OCI-LY3 (cell line): Measurements from ENCODE around the gene SMTNL2.

Experiments used
- H2AFZ ChIP-seq: fragments of 200-600, 300-600 bp; shearing (Covaris generic); 2 replicates; pipeline ENCODE4 v1.6.0; 2014; ENCODE audit warnings: antibody characterized with exemption, low read depth, low read length
- H3K27ac ChIP-seq: fragments of 200-600, 300-600 bp; sonication (generic); 2 replicates; pipeline ENCODE4 v1.5.1; 2014; ENCODE audit warnings: mild to moderate bottlenecking, low read length, moderate library complexity, mixed read lengths
- H3K27me3 ChIP-seq: fragments of 200-600, 300-600 bp; sonication (generic); 2 replicates; pipeline ENCODE4 v1.6.1; 2014; ENCODE audit warnings: low read depth, low read length, mixed read lengths
- H3K36me3 ChIP-seq: fragments of 200-600, 300-600 bp; sonication (generic); replicated peaks from 2 replicates; pipeline ENCODE3; 2014; ENCODE audit warnings: low read depth, low read length, mixed read lengths
- H3K4me1 ChIP-seq: fragments of 300-600, 200-600 bp; sonication (generic); 2 replicates; pipeline ENCODE4 v1.6.1; 2014; ENCODE audit warnings: low read length, mixed read lengths
- H3K4me2 ChIP-seq: fragments of 200-600, 300-600 bp; sonication (generic); 2 replicates; pipeline ENCODE4 v1.6.1; 2014; ENCODE audit warnings: low read length, mixed read lengths
- H3K4me3 ChIP-seq: fragments of 300-600, 200-600 bp; sonication (generic); 2 replicates; pipeline ENCODE4 v1.5.1; 2014; ENCODE audit warnings: antibody characterized with exemption, mild to moderate bottlenecking, low read length, moderate library complexity
- H3K79me2 ChIP-seq: fragments of 300-600, 200-600 bp; shearing (Covaris generic); 2 replicates; pipeline ENCODE4 v1.6.1; 2014; ENCODE audit warnings: mild to moderate bottlenecking, low read length, mixed read lengths
- H3K9ac ChIP-seq: fragments of 300-600, 200-600 bp; shearing (Covaris generic); 2 replicates; pipeline ENCODE4 v1.6.0; 2014; ENCODE audit warnings: mild to moderate bottlenecking, low read length, moderate library complexity
- H3K9me3 ChIP-seq: fragments of 200-600, 300-600 bp; shearing (Covaris generic); 2 replicates; pipeline ENCODE4 v1.6.1; 2014; ENCODE audit warnings: low read length, mixed read lengths; ENCODE audit not compliant: insufficient read depth
- H4K20me1 ChIP-seq: fragments of 200-600, 300-600 bp; sonication (generic); 2 replicates; pipeline ENCODE4 v1.6.1; 2016; ENCODE audit warnings: low read length, mixed read lengths; ENCODE audit not compliant: insufficient read depth
- EZH2phosphoT487 ChIP-seq: fragments of 200-600 bp; shearing (Covaris generic); IDR thresholded peaks from 2 replicates; pipeline ENCODE4 v1.6.1; 2018; ENCODE audit warnings: antibody characterized with exemption, mixed run types, low read depth
- TF ChIP-seq, protein P1 (sequence below): fragments of 200-600, 300-600 bp; sonication (generic); IDR thresholded peaks from 2 replicates; pipeline ENCODE4 v1.5.1; 2014; ENCODE audit warnings: antibody characterized with exemption, low read length, low read depth

SMTNL2 gene

GRCh38 chr17:4542003-4542725 is 42.2 kb upstream of the SMTNL2 start:
- H3K9me3 ChIP-seq, result no peaks in the 10 kb centered on the region
- no peak overlapping the region for H3K27ac ChIP-seq
- no peaks in the 10 kb centered on the region for H3K27me3 ChIP-seq
- no peaks in the 10 kb centered on the region for H3K4me1 ChIP-seq
- no peak overlapping the region for H3K4me2 ChIP-seq
- no peak overlapping the region for H3K9ac ChIP-seq
- no peak overlapping the region for H2AFZ ChIP-seq
- peaks cover 4% of the 10 kb centered on the region for H3K36me3 ChIP-seq
- TF ChIP-seq, protein P1, sequence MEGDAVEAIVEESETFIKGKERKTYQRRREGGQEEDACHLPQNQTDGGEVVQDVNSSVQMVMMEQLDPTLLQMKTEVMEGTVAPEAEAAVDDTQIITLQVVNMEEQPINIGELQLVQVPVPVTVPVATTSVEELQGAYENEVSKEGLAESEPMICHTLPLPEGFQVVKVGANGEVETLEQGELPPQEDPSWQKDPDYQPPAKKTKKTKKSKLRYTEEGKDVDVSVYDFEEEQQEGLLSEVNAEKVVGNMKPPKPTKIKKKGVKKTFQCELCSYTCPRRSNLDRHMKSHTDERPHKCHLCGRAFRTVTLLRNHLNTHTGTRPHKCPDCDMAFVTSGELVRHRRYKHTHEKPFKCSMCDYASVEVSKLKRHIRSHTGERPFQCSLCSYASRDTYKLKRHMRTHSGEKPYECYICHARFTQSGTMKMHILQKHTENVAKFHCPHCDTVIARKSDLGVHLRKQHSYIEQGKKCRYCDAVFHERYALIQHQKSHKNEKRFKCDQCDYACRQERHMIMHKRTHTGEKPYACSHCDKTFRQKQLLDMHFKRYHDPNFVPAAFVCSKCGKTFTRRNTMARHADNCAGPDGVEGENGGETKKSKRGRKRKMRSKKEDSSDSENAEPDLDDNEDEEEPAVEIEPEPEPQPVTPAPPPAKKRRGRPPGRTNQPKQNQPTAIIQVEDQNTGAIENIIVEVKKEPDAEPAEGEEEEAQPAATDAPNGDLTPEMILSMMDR, result no peak
- no peak for TF ChIP-seq EZH2phosphoT487
- no peak overlapping the region for H3K4me3 ChIP-seq
- no peaks in the 10 kb centered on the region for H3K79me2 ChIP-seq
- H4K20me1 ChIP-seq, result peaks cover 8% of the 10 kb centered on the region; the same call in 1 of the 2 replicates

DNA sequence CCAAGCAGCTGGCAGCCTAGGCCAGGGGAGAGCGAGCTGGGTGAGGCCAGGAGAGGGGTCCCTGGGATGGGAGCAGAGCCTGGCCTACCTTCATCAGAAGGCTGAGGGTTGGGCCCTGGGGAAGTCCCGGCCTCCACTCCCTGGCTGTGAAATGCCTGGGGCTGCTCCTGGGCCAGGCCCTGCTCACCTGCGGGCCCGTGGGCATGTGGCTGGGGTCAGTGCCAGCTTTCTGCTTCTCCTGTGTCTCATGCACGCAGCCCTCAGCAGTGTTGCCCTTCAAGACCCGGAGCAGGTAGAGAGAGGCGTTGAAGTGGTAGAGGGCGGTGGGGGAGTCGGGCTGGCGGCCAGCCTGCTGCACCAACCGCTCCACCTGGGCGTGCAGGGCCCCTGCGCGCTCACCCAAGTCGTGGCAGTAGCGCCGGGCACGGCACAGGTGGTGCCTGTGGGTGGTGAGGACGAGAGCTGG is 41.6 kb upstream of the SMTNL2 start:
- Histone ChIP-seq H3K36me3 (peaks cover 4% of the 10 kb centered on the region), H3K27ac (no peak overlapping the region)
- TF ChIP-seq EZH2phosphoT487, result no peak
- TF ChIP-seq, protein P1, result no peak

GRCh38 chr17:4543557-4544026 is 40.7 kb upstream of the SMTNL2 start:
- Histone ChIP-seq H3K36me3 (peaks cover 4% of the 10 kb centered on the region), H3K4me1 (no peaks in the 10 kb centered on the region), H3K27ac (no peak overlapping the region), H3K27me3 (no peaks in the 10 kb centered on the region), H3K9ac (no peak overlapping the region), H3K4me3 (no peak overlapping the region), H3K79me2 (no peaks in the 10 kb centered on the region), H3K9me3 (no peaks in the 10 kb centered on the region), H2AFZ (no peak overlapping the region), H3K4me2 (no peak overlapping the region), H4K20me1 (no peaks in the 10 kb centered on the region)
- TF ChIP-seq EZH2phosphoT487, result no peak
- TF ChIP-seq, protein P1, result no peak

More for the DNA sequence above, 41.6 kb upstream of the SMTNL2 start:
- no peak overlapping the region for H3K9ac ChIP-seq
- H2AFZ ChIP-seq, result no peak overlapping the region
- no peaks in the 10 kb centered on the region for H3K27me3 ChIP-seq
- H3K4me1 ChIP-seq, result no peaks in the 10 kb centered on the region
- no peak overlapping the region for H3K4me3 ChIP-seq
- H3K9me3 ChIP-seq, result no peaks in the 10 kb centered on the region
- no peak overlapping the region for H3K4me2 ChIP-seq
- no peaks in the 10 kb centered on the region for H3K79me2 ChIP-seq
- H4K20me1 ChIP-seq, result peaks cover 5% of the 10 kb centered on the region; the same call in 1 of the 2 replicates

DNA sequence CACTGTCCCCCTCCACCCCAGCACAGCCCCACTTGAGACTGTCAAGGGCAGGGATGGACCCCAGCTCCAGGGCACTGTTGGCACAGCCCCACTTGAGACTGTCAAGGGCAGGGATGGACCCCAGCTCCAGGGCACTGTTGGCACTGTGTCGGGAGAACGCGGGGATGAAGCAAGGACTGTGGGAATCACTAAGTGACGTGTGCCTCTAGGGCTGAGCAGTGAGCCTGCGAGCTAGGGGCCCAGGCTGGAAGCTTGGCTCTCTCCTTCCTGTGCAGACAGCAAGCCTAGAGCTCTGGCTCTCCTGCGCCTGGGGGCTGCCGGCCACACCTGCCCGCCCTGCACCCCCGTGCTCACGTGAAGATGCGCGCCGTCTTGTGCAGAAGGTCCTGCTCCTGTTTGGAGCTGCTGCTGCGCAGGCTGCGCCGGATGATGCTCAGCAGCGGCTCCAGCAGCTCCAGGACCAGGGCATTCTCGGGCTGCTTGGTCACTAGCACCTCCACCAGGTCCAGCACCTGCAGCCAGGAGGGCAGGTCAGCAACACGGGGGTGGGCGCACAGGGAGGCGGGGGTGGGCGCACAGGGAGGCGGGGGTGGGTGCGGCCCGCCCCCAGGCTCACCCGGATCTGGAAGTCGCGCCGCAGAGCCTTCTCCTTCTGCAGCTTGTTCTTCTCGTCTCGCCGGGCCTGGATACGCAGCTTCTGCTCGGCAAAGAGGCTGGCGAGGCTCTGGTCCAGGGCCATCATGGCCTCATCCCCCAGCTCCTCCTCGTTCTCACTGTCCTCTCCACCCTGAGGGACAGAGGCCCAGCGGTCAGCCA is 40.0 kb upstream of the SMTNL2 start:
- Histone ChIP-seq H3K4me3 (no peak overlapping the region), H2AFZ (no peak overlapping the region), H3K27ac (no peak overlapping the region), H3K9ac (no peak overlapping the region), H3K4me2 (no peak overlapping the region), H3K4me1 (no peaks in the 10 kb centered on the region), H3K27me3 (no peaks in the 10 kb centered on the region), H4K20me1 (no peaks in the 10 kb centered on the region), H3K36me3 (peaks cover 4% of the 10 kb centered on the region), H3K79me2 (no peaks in the 10 kb centered on the region), H3K9me3 (no peaks in the 10 kb centered on the region)
- TF ChIP-seq EZH2phosphoT487, result no peak
- TF ChIP-seq, protein P1, result no peak
